Measurements from ENCODE around the gene NCK1.

DNA sequence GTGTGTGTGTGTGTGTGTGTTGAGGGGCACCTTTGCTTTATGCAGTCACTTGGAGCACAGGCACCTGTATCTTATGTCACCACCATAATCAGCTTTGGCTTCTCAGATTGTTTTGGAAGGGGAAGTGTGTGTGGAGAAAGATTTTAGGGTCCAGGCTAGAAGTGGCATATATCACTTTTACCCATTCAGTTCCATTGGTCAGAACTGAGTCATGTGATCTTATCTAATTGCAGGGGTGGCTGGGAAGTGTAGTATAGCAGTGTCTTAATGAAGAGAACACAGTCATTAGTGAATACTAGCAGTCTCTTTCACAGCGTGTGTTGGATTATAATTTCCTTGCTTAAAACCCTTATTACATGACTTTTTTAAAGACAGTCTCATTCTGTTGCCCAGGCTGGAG is 20.6 kb downstream of the NCK1 start:
- TF ChIP-seq, protein P1, sequence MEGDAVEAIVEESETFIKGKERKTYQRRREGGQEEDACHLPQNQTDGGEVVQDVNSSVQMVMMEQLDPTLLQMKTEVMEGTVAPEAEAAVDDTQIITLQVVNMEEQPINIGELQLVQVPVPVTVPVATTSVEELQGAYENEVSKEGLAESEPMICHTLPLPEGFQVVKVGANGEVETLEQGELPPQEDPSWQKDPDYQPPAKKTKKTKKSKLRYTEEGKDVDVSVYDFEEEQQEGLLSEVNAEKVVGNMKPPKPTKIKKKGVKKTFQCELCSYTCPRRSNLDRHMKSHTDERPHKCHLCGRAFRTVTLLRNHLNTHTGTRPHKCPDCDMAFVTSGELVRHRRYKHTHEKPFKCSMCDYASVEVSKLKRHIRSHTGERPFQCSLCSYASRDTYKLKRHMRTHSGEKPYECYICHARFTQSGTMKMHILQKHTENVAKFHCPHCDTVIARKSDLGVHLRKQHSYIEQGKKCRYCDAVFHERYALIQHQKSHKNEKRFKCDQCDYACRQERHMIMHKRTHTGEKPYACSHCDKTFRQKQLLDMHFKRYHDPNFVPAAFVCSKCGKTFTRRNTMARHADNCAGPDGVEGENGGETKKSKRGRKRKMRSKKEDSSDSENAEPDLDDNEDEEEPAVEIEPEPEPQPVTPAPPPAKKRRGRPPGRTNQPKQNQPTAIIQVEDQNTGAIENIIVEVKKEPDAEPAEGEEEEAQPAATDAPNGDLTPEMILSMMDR (IDR thresholded peaks at IDR 0.05; ENCODE audit: low read depth, low read length), result no peak
- no peak for TF ChIP-seq EZH2phosphoT487 (IDR thresholded peaks at IDR 0.05; ENCODE audit: low read depth)
